Osteocyte (in vitro differentiated cells): ENCODE results near the gene CEMIP2. TPM values are rescaled to one million over a fixed set of nuclear protein-coding genes. Genes with fewer than 3 reads are reported as not detected.
"Not testable (repeated sequence)": the region's sequence is repeated elsewhere in the genome, so short reads cannot be mapped to it uniquely, and the experiment has no call there.

Experiments
- DNase-seq: peaks from one replicate; pipeline ENCODE4 v3.0.0; 2021; ENCODE audit warnings: mixed read lengths; ENCODE audit not compliant: unreplicated experiment; ENCODE audit errors: extremely low spot score
- H3K27ac Mint-ChIP-seq: one replicate; pipeline ENCODE4 v1.8.0; 2021; ENCODE audit warnings: mild to moderate bottlenecking, mixed read lengths; ENCODE audit not compliant: unreplicated experiment
- H3K27me3 Mint-ChIP-seq: one replicate; pipeline ENCODE4 v1.8.0; 2021; ENCODE audit warnings: mixed read lengths; ENCODE audit not compliant: unreplicated experiment
- H3K36me3 Mint-ChIP-seq: one replicate; pipeline ENCODE4 v1.8.0; 2021; ENCODE audit warnings: mixed read lengths; ENCODE audit not compliant: unreplicated experiment
- H3K4me1 Mint-ChIP-seq: one replicate; pipeline ENCODE4 v1.8.0; 2021; ENCODE audit warnings: mixed read lengths; ENCODE audit not compliant: unreplicated experiment
- H3K4me3 Mint-ChIP-seq: one replicate; pipeline ENCODE4 v1.8.0; 2021; ENCODE audit warnings: mild to moderate bottlenecking, moderate library complexity, mixed read lengths; ENCODE audit not compliant: unreplicated experiment
- H3K9me3 Mint-ChIP-seq: one replicate; pipeline ENCODE4 v1.8.0; 2021; ENCODE audit warnings: mixed read lengths; ENCODE audit not compliant: unreplicated experiment
- total RNA-seq: library from RNA; stranded (reverse); gene quantifications from 2 replicates; pipeline ENCODE4 v1.2.1, GENCODE V29; 2021
- TF ChIP-seq, protein P1 (sequence below): fragments of 200-600 bp; sonication (generic); IDR thresholded peaks from 2 replicates; pipeline ENCODE4 v1.5.0; 2021; ENCODE audit warnings: antibody characterized with exemption, mild to moderate bottlenecking, moderate library complexity

CEMIP2 gene
- total RNA-seq, 1 donor from 2014 or later = 20.9 TPM

DNA sequence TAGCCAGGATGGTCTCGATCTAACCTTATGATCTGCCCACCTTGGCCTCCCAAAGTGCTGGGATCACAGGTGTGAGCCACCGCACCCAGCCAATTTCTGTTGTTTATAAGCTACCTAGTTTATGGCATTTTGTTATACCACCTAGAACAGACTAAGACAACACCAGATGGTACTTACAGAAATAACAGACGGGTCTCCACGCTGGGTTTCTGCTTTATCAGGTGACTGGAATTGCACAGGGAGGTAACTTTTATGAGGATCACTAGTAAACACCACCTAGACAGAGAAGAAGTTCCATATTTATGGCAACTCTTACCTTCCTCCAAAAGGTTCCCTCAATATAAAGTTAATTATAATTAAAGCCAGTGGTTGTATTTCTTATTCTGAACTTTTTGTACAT, 74.0 kb downstream of the CEMIP2 start:
- no peaks in the 10 kb centered on the region for H3K27me3 Mint-ChIP-seq
- no peak overlapping the region for H3K27ac Mint-ChIP-seq
- DNase-seq = no peak
- H3K4me1 Mint-ChIP-seq = no peaks in the 10 kb centered on the region
- H3K9me3 Mint-ChIP-seq = no peaks in the 10 kb centered on the region
- H3K36me3 Mint-ChIP-seq = peaks cover 43% of the 10 kb centered on the region
- TF ChIP-seq, protein P1, sequence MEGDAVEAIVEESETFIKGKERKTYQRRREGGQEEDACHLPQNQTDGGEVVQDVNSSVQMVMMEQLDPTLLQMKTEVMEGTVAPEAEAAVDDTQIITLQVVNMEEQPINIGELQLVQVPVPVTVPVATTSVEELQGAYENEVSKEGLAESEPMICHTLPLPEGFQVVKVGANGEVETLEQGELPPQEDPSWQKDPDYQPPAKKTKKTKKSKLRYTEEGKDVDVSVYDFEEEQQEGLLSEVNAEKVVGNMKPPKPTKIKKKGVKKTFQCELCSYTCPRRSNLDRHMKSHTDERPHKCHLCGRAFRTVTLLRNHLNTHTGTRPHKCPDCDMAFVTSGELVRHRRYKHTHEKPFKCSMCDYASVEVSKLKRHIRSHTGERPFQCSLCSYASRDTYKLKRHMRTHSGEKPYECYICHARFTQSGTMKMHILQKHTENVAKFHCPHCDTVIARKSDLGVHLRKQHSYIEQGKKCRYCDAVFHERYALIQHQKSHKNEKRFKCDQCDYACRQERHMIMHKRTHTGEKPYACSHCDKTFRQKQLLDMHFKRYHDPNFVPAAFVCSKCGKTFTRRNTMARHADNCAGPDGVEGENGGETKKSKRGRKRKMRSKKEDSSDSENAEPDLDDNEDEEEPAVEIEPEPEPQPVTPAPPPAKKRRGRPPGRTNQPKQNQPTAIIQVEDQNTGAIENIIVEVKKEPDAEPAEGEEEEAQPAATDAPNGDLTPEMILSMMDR = no peak
- H3K4me3 Mint-ChIP-seq = no peak overlapping the region

DNA sequence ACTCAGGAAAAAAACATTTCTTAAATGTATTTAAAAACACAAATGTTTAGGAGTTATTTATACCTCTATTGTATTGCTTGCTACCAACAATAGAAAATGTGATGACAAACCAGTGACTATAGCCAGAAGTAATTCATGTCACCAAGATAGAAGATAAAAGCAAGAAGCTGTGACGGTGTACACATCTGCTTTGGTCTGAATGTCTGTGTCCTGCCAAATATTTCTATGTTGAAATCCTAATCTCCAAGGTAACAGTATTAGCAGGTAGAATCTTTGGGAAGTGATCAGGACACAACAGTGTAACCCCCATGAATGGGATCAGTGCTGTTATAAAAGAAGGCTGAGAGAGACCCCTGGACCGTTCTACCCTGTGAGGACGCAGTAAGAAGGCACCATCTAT, 74.7 kb downstream of the CEMIP2 start:
- DNase-seq = no peak

DNA sequence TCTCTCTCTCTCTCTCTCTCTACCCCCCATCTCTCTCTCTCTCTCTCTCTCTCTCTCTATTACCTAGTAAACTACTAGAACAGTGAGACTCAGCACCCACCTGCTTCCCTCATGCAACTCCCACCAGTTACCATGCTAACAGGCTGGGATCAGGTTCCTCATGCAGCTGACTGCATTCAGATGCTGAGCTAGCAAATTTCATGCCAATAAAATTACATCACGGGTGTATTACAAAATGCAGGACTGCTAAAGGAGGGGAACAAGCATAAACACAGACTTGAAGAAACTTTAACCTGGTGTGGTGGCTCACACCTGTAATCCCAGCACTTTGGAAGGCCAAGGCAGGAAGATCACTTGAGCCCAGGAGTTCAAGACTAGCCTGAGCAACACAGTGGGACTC, 76.0 kb downstream of the CEMIP2 start:
- no peak for DNase-seq
- no peaks in the 10 kb centered on the region for H3K4me1 Mint-ChIP-seq
- H3K36me3 Mint-ChIP-seq = peaks cover 27% of the 10 kb centered on the region
- H3K4me3 Mint-ChIP-seq = no peak overlapping the region
- no peaks in the 10 kb centered on the region for H3K9me3 Mint-ChIP-seq
- TF ChIP-seq, protein P1 = no peak
- no peaks in the 10 kb centered on the region for H3K27me3 Mint-ChIP-seq
- H3K27ac Mint-ChIP-seq = no peak overlapping the region

More for the DNA sequence above, 74.7 kb downstream of the CEMIP2 start:
- peaks cover 40% of the 10 kb centered on the region for H3K36me3 Mint-ChIP-seq
- no peak overlapping the region for H3K27ac Mint-ChIP-seq
- no peaks in the 10 kb centered on the region for H3K9me3 Mint-ChIP-seq
- TF ChIP-seq, protein P1 = no peak
- no peaks in the 10 kb centered on the region for H3K27me3 Mint-ChIP-seq
- no peaks in the 10 kb centered on the region for H3K4me1 Mint-ChIP-seq
- no peak overlapping the region for H3K4me3 Mint-ChIP-seq

DNA sequence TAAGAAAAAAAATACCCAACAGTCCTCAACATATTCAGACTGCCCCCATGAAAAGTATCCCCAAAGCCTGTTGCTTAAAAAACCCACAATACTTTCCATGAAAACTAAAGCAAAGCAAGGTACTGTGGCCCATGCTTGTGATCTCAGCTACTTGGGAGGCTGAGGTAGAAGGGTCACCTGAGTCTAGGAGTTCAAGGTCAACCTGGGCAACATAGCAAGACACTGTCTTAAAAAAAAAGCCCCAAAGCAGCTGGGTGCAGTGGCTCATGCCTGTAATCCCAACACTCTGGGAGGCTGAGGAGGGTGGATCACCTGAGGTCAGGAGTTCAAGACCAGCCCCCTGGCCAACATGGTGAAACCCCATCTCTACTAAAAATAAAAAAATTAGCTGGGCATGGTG, 76.7 kb downstream of the CEMIP2 start:
- H3K4me3 Mint-ChIP-seq, H3K9me3 Mint-ChIP-seq, H3K4me1 Mint-ChIP-seq, H3K27ac Mint-ChIP-seq, DNase-seq, H3K27me3 Mint-ChIP-seq: not testable (repeated sequence)
- H3K36me3 Mint-ChIP-seq = peaks cover 27% of the 10 kb centered on the region

DNA sequence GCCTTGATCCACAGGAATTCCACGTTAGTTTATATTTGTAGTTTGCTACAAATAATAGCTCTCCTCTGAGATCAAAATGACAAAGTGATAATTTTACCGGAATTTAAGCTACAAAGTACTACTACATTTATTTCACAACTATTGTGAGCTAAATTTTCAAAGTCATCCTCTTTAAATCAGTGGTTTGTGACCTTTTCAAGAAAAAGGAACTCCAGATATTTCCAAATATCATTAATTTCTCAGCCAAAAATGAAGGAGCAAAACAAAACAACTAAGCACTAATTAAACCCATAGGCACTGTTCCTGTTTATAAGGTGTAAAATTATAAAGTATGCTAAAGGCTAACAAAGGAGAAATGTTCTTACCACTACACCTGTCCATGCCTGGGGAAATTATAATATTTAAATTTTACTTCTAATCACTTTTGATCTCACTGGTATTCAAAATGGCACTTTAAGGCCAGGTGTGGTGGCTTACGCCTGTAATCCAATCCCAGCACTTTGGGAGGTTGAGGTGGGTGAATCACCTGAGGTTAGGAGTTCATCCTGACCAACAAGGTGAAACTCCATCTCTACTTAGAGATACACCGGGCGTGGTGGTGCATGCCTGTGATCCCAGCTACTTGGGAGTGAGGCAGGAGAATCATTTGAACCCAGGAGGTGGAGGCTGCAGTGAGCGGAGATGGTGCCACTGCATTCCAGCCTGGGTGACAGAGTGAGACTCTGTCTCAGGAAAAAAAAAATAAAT, 77.5 kb downstream of the CEMIP2 start:
- TF ChIP-seq, protein P1 = no peak
- Mint-ChIP-seq H3K4me1 (no peaks in the 10 kb centered on the region), H3K36me3 (peaks cover 27% of the 10 kb centered on the region), H3K27ac (no peak overlapping the region), H3K4me3 (no peak overlapping the region), H3K27me3 (no peaks in the 10 kb centered on the region), H3K9me3 (no peaks in the 10 kb centered on the region)
- DNase-seq = no peak
